WTC11 (cell line): ENCODE data around the gene MAS1L. TPM values are rescaled to one million over a fixed set of nuclear protein-coding genes. Genes with fewer than 3 reads are reported as not detected.

Experiments used
- ATAC-seq: fragments of 200-7000 bp; cut with Tn5 transposase; 2 replicates; pipeline ENCODE4 v1.10.0; 2021; ENCODE audit warnings: mild to moderate bottlenecking, moderate library complexity
- CTCF ChIA-PET: fragments of 300-600 bp; sonication (Branson Sonifier 250); formaldehyde crosslinking; loops from one replicate; lab custom pipeline; 2021; ENCODE audit warnings: antibody characterized with exemption; lab: Charles Lee
- POLR2A ChIA-PET: fragments of 350-600 bp; sonication (Branson Sonifier 250); formaldehyde crosslinking; loops from one replicate; lab custom pipeline; 2021; ENCODE audit warnings: antibody characterized with exemption; lab: Charles Lee
- DNase-seq: peaks from one replicate; pipeline ENCODE4 v3.0.0; 2021; ENCODE audit warnings: low spot score
- H3K27ac Mint-ChIP-seq: 2 replicates; pipeline ENCODE4 v1.8.0; 2021; ENCODE audit warnings: mixed read lengths
- H3K27me3 Mint-ChIP-seq: 2 replicates; pipeline ENCODE4 v1.8.0; 2021; ENCODE audit warnings: low read depth, mild to moderate bottlenecking, moderate library complexity, mixed read lengths
- H3K36me3 Mint-ChIP-seq: 2 replicates; pipeline ENCODE4 v1.8.0; 2021; ENCODE audit warnings: mixed read lengths
- H3K4me1 Mint-ChIP-seq: 2 replicates; pipeline ENCODE4 v1.8.0; 2022; ENCODE audit warnings: mixed read lengths
- H3K4me3 Mint-ChIP-seq: 2 replicates; pipeline ENCODE4 v1.8.0; 2021; ENCODE audit warnings: mild to moderate bottlenecking, moderate library complexity, mixed read lengths
- H3K9me3 Mint-ChIP-seq: 2 replicates; pipeline ENCODE4 v1.8.0; 2021; ENCODE audit warnings: mixed read lengths
- AR ChIP-seq: fragments of 250-450 bp; sonication (Bioruptor Pico); IDR thresholded peaks from 2 replicates; pipeline ENCODE4 v1.9.0; 2021; ENCODE audit warnings: mild to moderate bottlenecking
- E2F4 ChIP-seq: sonication (generic); formaldehyde crosslinking; IDR thresholded peaks from 2 replicates; pipeline ENCODE4 v1.8.1; 2022; ENCODE audit warnings: low read depth, mild to moderate bottlenecking, moderate library complexity, missing genetic modification reagents, borderline replicate concordance
- ERG ChIP-seq: fragments of 250-450 bp; sonication (Bioruptor Pico); IDR thresholded peaks from 2 replicates; pipeline ENCODE4 v1.8.0; 2021; ENCODE audit warnings: mild to moderate bottlenecking
- ETV6 ChIP-seq: sonication (generic); formaldehyde crosslinking; IDR thresholded peaks from 2 replicates; pipeline ENCODE4 v1.8.1; 2022; ENCODE audit warnings: mild to moderate bottlenecking, missing genetic modification reagents
- FOXK1 ChIP-seq: sonication (generic); formaldehyde crosslinking; IDR thresholded peaks from 2 replicates; pipeline ENCODE4 v1.8.0; 2022; ENCODE audit warnings: mild to moderate bottlenecking, moderate library complexity, missing genetic modification reagents
- HMGXB4 ChIP-seq: sonication (generic); formaldehyde crosslinking; IDR thresholded peaks from 2 replicates; pipeline ENCODE4 v1.8.1; 2023; ENCODE audit warnings: mild to moderate bottlenecking, moderate library complexity, missing genetic modification reagents
- IRF2 ChIP-seq: sonication (generic); formaldehyde crosslinking; IDR thresholded peaks from 2 replicates; pipeline ENCODE4 v1.8.0; 2022; ENCODE audit warnings: low read depth, missing genetic modification reagents, borderline replicate concordance
- JAZF1 ChIP-seq: fragments of 250-450 bp; sonication (Bioruptor Pico); IDR thresholded peaks from 2 replicates; pipeline ENCODE4 v1.9.0; 2021; ENCODE audit warnings: moderate library complexity, mild to moderate bottlenecking, inconsistent platforms
- NFATC4 ChIP-seq: fragments of 250-450 bp; sonication (Bioruptor Pico); IDR thresholded peaks from 2 replicates; pipeline ENCODE4 v1.9.0; 2021; ENCODE audit warnings: mild to moderate bottlenecking
- PRDM15 ChIP-seq: sonication (generic); formaldehyde crosslinking; IDR thresholded peaks from 2 replicates; pipeline ENCODE4 v1.8.0; 2022; ENCODE audit warnings: missing genetic modification reagents
- ZNF121 ChIP-seq: sonication (generic); formaldehyde crosslinking; IDR thresholded peaks from 2 replicates; pipeline ENCODE4 v1.8.0; 2023; ENCODE audit warnings: missing genetic modification reagents
- ZNF219 ChIP-seq: sonication (generic); formaldehyde crosslinking; IDR thresholded peaks from 2 replicates; pipeline ENCODE4 v1.8.0; 2023; ENCODE audit warnings: missing genetic modification reagents, mild to moderate bottlenecking, borderline replicate concordance
- ZNF232 ChIP-seq: sonication (generic); formaldehyde crosslinking; IDR thresholded peaks from 2 replicates; pipeline ENCODE4 v1.8.0; 2022; ENCODE audit warnings: mild to moderate bottlenecking, missing genetic modification reagents
- ZNF512 ChIP-seq: sonication (generic); formaldehyde crosslinking; IDR thresholded peaks from 2 replicates; pipeline ENCODE4 v1.8.1; 2022; ENCODE audit warnings: missing genetic modification reagents, borderline replicate concordance
- total RNA-seq: library from RNA; stranded (reverse); gene quantifications from 3 replicates; pipeline ENCODE4 v1.2.3, GENCODE V29; 2021

MAS1L gene
- total RNA-seq, 1 experiment from 2014 or later: not detected

- Mint-ChIP-seq H3K4me1 (peaks cover 10% of the 10 kb centered on the region), H3K9me3 (peaks cover 14% of the 10 kb centered on the region), H3K4me3 (no peak overlapping the region), H3K27ac (no peak overlapping the region), H3K36me3 (no peaks in the 10 kb centered on the region), H3K27me3 (peaks cover 4% of the 10 kb centered on the region; the same call in 1 of the 2 replicates)
- TF ChIP-seq E2F4 (CRISPR knock-in tag) (no peak), FOXK1 (CRISPR knock-in tag) (no peak), JAZF1 (CRISPR knock-in tag) (no peak), NFATC4 (CRISPR knock-in tag) (no peak), ZNF232 (CRISPR knock-in tag) (no peak), PRDM15 (CRISPR knock-in tag) (no peak), ETV6 (no peak), ZNF512 (CRISPR knock-in tag) (no peak), IRF2 (no peak)
- ChIA-PET CTCF (no interaction called here), POLR2A (no interaction called here)
- ATAC-seq: peak; percentile 30; the same call in 1 of the 2 replicates
- no peak for DNase-seq
Observed at GRCh38 chr6:29510202-29510601, 22.4 kb upstream of the MAS1L start.

GRCh38 chr6:29509711-29510110, 22.0 kb upstream of the MAS1L start:
- DNase-seq: no peak
- peaks cover 6% of the 10 kb centered on the region; the same call in 1 of the 2 replicates for H3K27me3 Mint-ChIP-seq
- no peak for TF ChIP-seq AR (CRISPR knock-in tag)
- TF ChIP-seq ZNF121: no peak
- TF ChIP-seq ZNF219: no peak
- no peak for TF ChIP-seq HMGXB4 (CRISPR knock-in tag)
- TF ChIP-seq ERG: no peak
- no peak for TF ChIP-seq NFATC4 (CRISPR knock-in tag)
- no peak for ATAC-seq
- ChIA-PET POLR2A (no interaction called here), CTCF (no interaction called here)
- no peak overlapping the region for H3K27ac Mint-ChIP-seq
- H3K4me3 Mint-ChIP-seq: no peak overlapping the region
- H3K36me3 Mint-ChIP-seq: no peaks in the 10 kb centered on the region
- H3K4me1 Mint-ChIP-seq: peaks cover 10% of the 10 kb centered on the region
- peaks cover 9% of the 10 kb centered on the region for H3K9me3 Mint-ChIP-seq
